Left cardiac atrium (tissue), 4 donors: ENCODE measurements around the gene SEPTIN2. TPM values are rescaled to one million over a fixed set of nuclear protein-coding genes. Genes with fewer than 3 reads are reported as not detected.

ENCODE experiments used
- ATAC-seq, 2 donors: fragments of 200-7000 bp; cut with Tn5 transposase; one replicate each; pipeline ENCODE4 v1.9.1; 2020; ENCODE audit warnings: mild to moderate bottlenecking in 2 of 2, moderate library complexity in 2 of 2
- DNase-seq: peaks from one replicate; pipeline ENCODE4 v3.0.0-alpha.2; 2020
- intact Hi-C, 2 donors: fragments of 100-400 bp; cut with DNase I; formaldehyde crosslinking; loops; one replicate each; pipeline versions ENCODE4 v1.14.1 to v1.15.1; 2022 to 2023
- total RNA-seq, 2 donors: library from RNA; stranded (reverse); fragmentation: NEBNext Ultra II Directional; extraction: Animal tissue kit (Norgen Biotek cat#: 25700); gene quantifications; one replicate each; pipeline ENCODE4 v1.2.1, GENCODE V29; 2021
- donor health status: DM: no; HTN: yes; CAD: no.
- donor health status: DM: no; HTN: yes; CAD: no; lungs with severe emphysema.
- donor health status: DM: yes; HTN: yes; CAD: no.
- donor health status: Dilated cardiomyopathy.

SEPTIN2 gene
- total RNA-seq, 2 donors from 2014 or later = 194 to 328 TPM

DNA sequence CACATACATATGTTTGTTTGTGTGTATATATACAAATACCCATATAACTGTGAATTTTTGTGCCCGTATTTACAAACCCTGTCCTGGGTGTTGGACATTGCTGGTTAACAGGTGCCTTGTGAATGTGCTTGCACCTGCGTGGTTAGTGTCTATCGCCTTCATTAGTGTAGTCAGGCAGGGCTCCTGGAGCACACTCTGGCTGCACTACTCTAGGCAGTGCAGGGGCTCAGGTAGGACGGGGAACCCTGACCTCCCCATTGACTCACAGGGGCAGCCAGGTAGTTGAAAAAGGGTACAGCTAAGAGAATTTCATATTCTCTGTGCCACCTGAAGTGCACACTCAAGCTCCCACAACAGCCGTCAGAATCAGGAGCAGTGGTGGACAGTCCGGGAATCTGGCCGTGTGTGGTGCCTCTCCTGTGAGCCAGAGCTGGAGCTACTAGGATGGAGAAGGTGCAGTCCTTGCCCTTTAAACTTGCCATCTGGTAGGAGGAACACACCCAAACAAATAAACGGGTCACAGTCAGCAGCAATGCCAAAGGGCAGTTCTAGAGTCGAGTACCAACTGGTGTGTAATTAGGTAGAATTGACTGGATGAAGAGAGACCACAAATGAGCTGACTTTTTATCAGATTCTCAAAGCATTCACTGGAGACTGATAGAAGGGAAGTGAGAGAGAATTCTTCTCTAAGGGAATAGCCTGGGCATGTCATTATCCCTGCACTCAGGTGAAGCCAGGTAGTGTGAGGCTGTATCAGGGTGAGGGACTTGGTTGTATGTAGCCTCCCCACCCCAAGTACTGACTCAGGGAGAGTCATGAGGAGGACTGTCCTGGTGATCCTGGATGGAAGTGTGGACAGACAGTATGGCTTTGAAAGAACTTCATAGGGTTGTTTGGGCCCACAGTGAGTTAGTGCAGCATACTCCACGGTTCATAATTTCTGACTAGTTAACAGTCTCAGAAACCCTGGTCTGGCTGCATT is 84.5 kb downstream of the SEPTIN2 start:
- intact Hi-C loops = no loop called here
- no peak for ATAC-seq
- no peak for DNase-seq

Other genes with a start within 250 kb of the SEPTIN2 start
- 10 to 100 TPM; 19.1 to 21.7 TPM for gene MTERF4, start 213.6 kb upstream of the SEPTIN2 start, total RNA-seq
- 1 to 10 TPM; 1.7 to 4.6 TPM for gene PASK, start 166.5 kb upstream of the SEPTIN2 start, total RNA-seq
- 10 to 100 TPM; 61.9 to 68.4 TPM for gene PPP1R7, start 165.5 kb upstream of the SEPTIN2 start, total RNA-seq
- 1 to 10 TPM; 1.2 to 1.8 TPM for gene ANO7, start 127.2 kb upstream of the SEPTIN2 start, total RNA-seq
- 100 to 1,000 TPM; 357 to 358 TPM for gene HDLBP, start 253 bp upstream of the SEPTIN2 start, total RNA-seq
- gene FARP2, start 40.4 kb downstream of the SEPTIN2 start, total RNA-seq = 10 to 100 TPM; 18.1 to 28.3 TPM
- gene STK25, start 192.7 kb downstream of the SEPTIN2 start, total RNA-seq = 10 to 100 TPM; 89.2 to 94.9 TPM
- 10 to 100 TPM; 20.4 to 30.2 TPM for gene BOK, start 242.8 kb downstream of the SEPTIN2 start, total RNA-seq